Measurements from ENCODE around the gene ITPKC. TPM values are rescaled to one million over a fixed set of nuclear protein-coding genes. Genes with fewer than 3 reads are reported as not detected.

Gene ITPKC
- total RNA-seq, 1 donor from 2014 or later, result 19.7 TPM

DNA sequence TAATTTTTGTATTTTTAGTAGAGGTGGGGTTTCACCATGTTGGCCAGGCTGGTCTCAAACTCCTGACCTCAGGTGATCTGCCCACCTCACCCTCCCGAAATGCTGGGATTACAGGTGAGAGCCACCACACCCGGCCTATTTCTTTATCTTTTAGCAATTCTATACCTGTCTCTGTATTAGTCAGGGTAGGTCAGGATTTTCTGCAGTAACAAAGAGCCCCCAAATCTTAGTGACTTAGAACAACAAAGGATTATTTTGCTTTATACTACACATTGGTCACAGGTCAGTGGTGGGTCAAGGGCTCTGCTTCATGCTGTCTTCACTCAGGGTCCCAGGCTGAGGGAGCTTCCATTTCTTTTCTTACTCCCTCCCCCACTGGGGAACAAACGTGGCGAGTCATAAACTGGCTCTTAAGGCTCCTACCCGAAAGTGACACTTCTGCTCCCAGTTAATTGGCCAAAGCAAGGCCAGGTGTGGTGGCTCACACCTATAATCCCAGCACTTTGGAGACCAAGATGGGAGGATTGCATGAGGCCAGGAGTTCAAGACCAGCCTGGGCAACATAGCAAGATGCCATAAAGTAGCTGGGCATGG lies 6.8 kb downstream of the ITPKC start:
- DNase-seq (ENCODE audit: low read depth) (no peak), FAIRE-seq (no peak)
- no peak overlapping the region for H3K27ac ChIP-seq (ENCODE audit: low read depth, low read length)
- peaks cover 21% of the 10 kb centered on the region for H3K36me3 Mint-ChIP-seq (ENCODE audit: low read depth, unreplicated experiment)
- peaks cover 60% of the 10 kb centered on the region for H4K20me1 ChIP-seq (ENCODE audit: insufficient read depth, low read length)
- no peaks in the 10 kb centered on the region for H3K9me3 Mint-ChIP-seq (ENCODE audit: unreplicated experiment)
- peaks cover 71% of the 10 kb centered on the region for H3K79me2 ChIP-seq (ENCODE audit: insufficient read depth, low read length)
- H3K27me3 Mint-ChIP-seq (ENCODE audit: low read depth, unreplicated experiment), result no peaks in the 10 kb centered on the region
- H3K4me3 Mint-ChIP-seq (ENCODE audit: unreplicated experiment), result no peak overlapping the region
- no peak overlapping the region for H3K9ac ChIP-seq (ENCODE audit: low read length)
- TF ChIP-seq, protein P1, sequence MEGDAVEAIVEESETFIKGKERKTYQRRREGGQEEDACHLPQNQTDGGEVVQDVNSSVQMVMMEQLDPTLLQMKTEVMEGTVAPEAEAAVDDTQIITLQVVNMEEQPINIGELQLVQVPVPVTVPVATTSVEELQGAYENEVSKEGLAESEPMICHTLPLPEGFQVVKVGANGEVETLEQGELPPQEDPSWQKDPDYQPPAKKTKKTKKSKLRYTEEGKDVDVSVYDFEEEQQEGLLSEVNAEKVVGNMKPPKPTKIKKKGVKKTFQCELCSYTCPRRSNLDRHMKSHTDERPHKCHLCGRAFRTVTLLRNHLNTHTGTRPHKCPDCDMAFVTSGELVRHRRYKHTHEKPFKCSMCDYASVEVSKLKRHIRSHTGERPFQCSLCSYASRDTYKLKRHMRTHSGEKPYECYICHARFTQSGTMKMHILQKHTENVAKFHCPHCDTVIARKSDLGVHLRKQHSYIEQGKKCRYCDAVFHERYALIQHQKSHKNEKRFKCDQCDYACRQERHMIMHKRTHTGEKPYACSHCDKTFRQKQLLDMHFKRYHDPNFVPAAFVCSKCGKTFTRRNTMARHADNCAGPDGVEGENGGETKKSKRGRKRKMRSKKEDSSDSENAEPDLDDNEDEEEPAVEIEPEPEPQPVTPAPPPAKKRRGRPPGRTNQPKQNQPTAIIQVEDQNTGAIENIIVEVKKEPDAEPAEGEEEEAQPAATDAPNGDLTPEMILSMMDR (IDR thresholded peaks at IDR 0.05; ENCODE audit: insufficient read depth, low read depth, low read length), result no peak
- no peak for TF ChIP-seq EZH2 (IDR thresholded peaks at IDR 0.05; ENCODE audit: insufficient read depth, low read length)
- no peak overlapping the region for H3K4me2 ChIP-seq (ENCODE audit: low read length)
- H3K27ac Mint-ChIP-seq (ENCODE audit: unreplicated experiment), result no peak overlapping the region
- H3K36me3 ChIP-seq (ENCODE audit: insufficient read depth, low read length), result peaks cover 22% of the 10 kb centered on the region
- peaks cover 24% of the 10 kb centered on the region for H3K4me1 ChIP-seq (ENCODE audit: insufficient read depth, low read length)
- no peak overlapping the region for H2AFZ ChIP-seq (ENCODE audit: low read depth, low read length)
- no peaks in the 10 kb centered on the region for H3K27me3 ChIP-seq (ENCODE audit: insufficient read depth, low read length)
- H3K4me1 Mint-ChIP-seq (ENCODE audit: low read depth, unreplicated experiment), result peaks cover 21% of the 10 kb centered on the region
- no peaks in the 10 kb centered on the region for H3K9me3 ChIP-seq (ENCODE audit: insufficient read depth, low read depth, low read length)
- H3K4me3 ChIP-seq (ENCODE audit: insufficient read depth, low read depth, low read length), result no peak overlapping the region

DNA sequence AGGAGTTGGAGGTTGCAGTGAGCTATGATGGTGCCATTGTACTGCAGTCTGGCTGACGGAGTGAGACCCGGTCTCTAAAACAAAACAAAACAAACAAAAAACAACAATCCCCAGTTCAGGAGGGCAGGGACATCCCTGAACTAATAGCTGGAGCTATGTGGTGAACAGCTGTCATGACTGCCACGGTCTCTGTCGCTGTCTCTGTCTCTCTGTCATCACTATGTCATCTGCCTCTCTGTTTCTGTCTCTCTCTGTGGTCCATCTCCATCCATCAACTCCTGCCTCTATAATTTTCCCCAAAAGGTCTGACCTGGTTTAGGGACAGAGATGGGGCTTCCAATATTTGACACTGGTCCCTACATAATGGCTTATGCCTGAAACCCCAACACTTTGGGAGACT lies 7.4 kb downstream of the ITPKC start:
- H3K79me2 ChIP-seq (ENCODE audit: insufficient read depth, low read length), result peaks cover 65% of the 10 kb centered on the region
- peaks cover 55% of the 10 kb centered on the region for H4K20me1 ChIP-seq (ENCODE audit: insufficient read depth, low read length)
- Mint-ChIP-seq H3K27me3 (ENCODE audit: low read depth, unreplicated experiment) (no peaks in the 10 kb centered on the region), H3K9me3 (ENCODE audit: unreplicated experiment) (no peaks in the 10 kb centered on the region), H3K4me3 (ENCODE audit: unreplicated experiment) (no peak overlapping the region), H3K4me1 (ENCODE audit: low read depth, unreplicated experiment) (peaks cover 21% of the 10 kb centered on the region), H3K27ac (ENCODE audit: unreplicated experiment) (no peak overlapping the region), H3K36me3 (ENCODE audit: low read depth, unreplicated experiment) (peaks cover 23% of the 10 kb centered on the region)
- H3K27ac ChIP-seq (ENCODE audit: low read depth, low read length), result no peak overlapping the region
- no peak overlapping the region for H2AFZ ChIP-seq (ENCODE audit: low read depth, low read length)
- H3K9me3 ChIP-seq (ENCODE audit: insufficient read depth, low read depth, low read length), result no peaks in the 10 kb centered on the region
- no peak for FAIRE-seq
- DNase-seq (ENCODE audit: low read depth), result no peak
- no peak overlapping the region for H3K4me3 ChIP-seq (ENCODE audit: insufficient read depth, low read depth, low read length)
- TF ChIP-seq, protein P1 (IDR thresholded peaks at IDR 0.05; ENCODE audit: insufficient read depth, low read depth, low read length), result no peak
- no peak for TF ChIP-seq EZH2 (IDR thresholded peaks at IDR 0.05; ENCODE audit: insufficient read depth, low read length)
- H3K4me1 ChIP-seq (ENCODE audit: insufficient read depth, low read length), result peaks cover 19% of the 10 kb centered on the region
- no peaks in the 10 kb centered on the region for H3K27me3 ChIP-seq (ENCODE audit: insufficient read depth, low read length)
- no peak overlapping the region for H3K9ac ChIP-seq (ENCODE audit: low read length)
- H3K4me2 ChIP-seq (ENCODE audit: low read length), result no peak overlapping the region
- H3K36me3 ChIP-seq (ENCODE audit: insufficient read depth, low read length), result peaks cover 22% of the 10 kb centered on the region

DNA sequence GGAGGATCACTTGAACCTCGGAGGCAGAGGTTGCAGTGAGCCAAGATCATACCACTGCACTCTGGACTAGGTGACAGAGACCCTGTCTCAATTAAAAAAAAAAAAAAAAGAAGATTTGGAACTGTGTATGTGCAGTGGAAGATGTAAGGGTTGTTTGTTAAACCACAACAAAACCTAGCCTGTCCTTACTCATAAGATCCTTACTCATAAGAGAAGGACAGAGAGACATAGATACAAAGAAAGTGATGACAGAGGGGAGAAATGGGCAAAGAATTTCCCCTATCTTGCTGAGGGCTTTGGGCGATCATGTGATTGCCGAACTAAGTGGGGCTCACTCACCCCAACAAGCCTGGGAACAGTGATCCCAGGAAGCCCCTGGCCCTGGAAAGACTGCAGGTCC lies 7.9 kb downstream of the ITPKC start:
- no peak for FAIRE-seq
- Histone ChIP-seq H3K79me2 (ENCODE audit: insufficient read depth, low read length) (peaks cover 60% of the 10 kb centered on the region), H3K27ac (ENCODE audit: low read depth, low read length) (no peak overlapping the region), H2AFZ (ENCODE audit: low read depth, low read length) (no peak overlapping the region), H3K4me2 (ENCODE audit: low read length) (no peak overlapping the region), H3K4me1 (ENCODE audit: insufficient read depth, low read length) (peaks cover 15% of the 10 kb centered on the region), H3K36me3 (ENCODE audit: insufficient read depth, low read length) (peaks cover 22% of the 10 kb centered on the region), H3K9ac (ENCODE audit: low read length) (no peak overlapping the region), H3K27me3 (ENCODE audit: insufficient read depth, low read length) (no peaks in the 10 kb centered on the region), H4K20me1 (ENCODE audit: insufficient read depth, low read length) (peaks cover 50% of the 10 kb centered on the region), H3K4me3 (ENCODE audit: insufficient read depth, low read depth, low read length) (no peak overlapping the region), H3K9me3 (ENCODE audit: insufficient read depth, low read depth, low read length) (no peaks in the 10 kb centered on the region)
- DNase-seq (ENCODE audit: low read depth), result no peak
- Mint-ChIP-seq H3K4me3 (ENCODE audit: unreplicated experiment) (no peak overlapping the region), H3K9me3 (ENCODE audit: unreplicated experiment) (no peaks in the 10 kb centered on the region), H3K27ac (ENCODE audit: unreplicated experiment) (no peak overlapping the region), H3K4me1 (ENCODE audit: low read depth, unreplicated experiment) (peaks cover 21% of the 10 kb centered on the region), H3K27me3 (ENCODE audit: low read depth, unreplicated experiment) (no peaks in the 10 kb centered on the region), H3K36me3 (ENCODE audit: low read depth, unreplicated experiment) (peaks cover 23% of the 10 kb centered on the region)
- TF ChIP-seq EZH2 (IDR thresholded peaks at IDR 0.05; ENCODE audit: insufficient read depth, low read length), result no peak
- TF ChIP-seq, protein P1 (IDR thresholded peaks at IDR 0.05; ENCODE audit: insufficient read depth, low read depth, low read length), result no peak

All from astrocyte (in vitro differentiated cells and primary cell).